ENCODE data around the gene AFF1. TPM values are rescaled to one million over a fixed set of nuclear protein-coding genes. Genes with fewer than 3 reads are reported as not detected.

The AFF1 gene
- total RNA-seq, 2 experiments from 2014 or later: 46.6 to 50.6 TPM

GRCh38 chr4:87151730-87152129, 216.9 kb downstream of the AFF1 start:
- no peaks in the 10 kb centered on the region for H3K27me3 Mint-ChIP-seq (ENCODE audit: low read depth)
- CTCF ChIA-PET: interaction anchor here (2.1 to 4.2 kb wide), 5 partner anchors 67 to 231 kb away, joined by 9 to 29 read pairs (median 11); no protein-coding TSS in a partner anchor
- DNase-seq: no peak
- no peaks in the 10 kb centered on the region for H3K4me1 Mint-ChIP-seq (ENCODE audit: low read depth)
- H3K27ac Mint-ChIP-seq: no peak overlapping the region
- no peaks in the 10 kb centered on the region for H3K9me3 Mint-ChIP-seq
- intact Hi-C loops (cut with micrococcal nuclease): loop anchor here (1.0 to 2.0 kb wide), 3 partner anchors 229 to 697 kb away; partner anchors contain the start of gene NUDT9
- no peaks in the 10 kb centered on the region for H3K36me3 Mint-ChIP-seq (ENCODE audit: low read depth)
- no peak overlapping the region for H3K4me3 Mint-ChIP-seq

- Mint-ChIP-seq H3K4me3 (no peak overlapping the region), H3K27ac (no peak overlapping the region), H3K9me3 (no peaks in the 10 kb centered on the region), H3K4me1 (ENCODE audit: low read depth) (no peaks in the 10 kb centered on the region), H3K36me3 (ENCODE audit: low read depth) (no peaks in the 10 kb centered on the region), H3K27me3 (ENCODE audit: low read depth) (no peaks in the 10 kb centered on the region)
- intact Hi-C loops (cut with micrococcal nuclease): no loop called here
- CTCF ChIA-PET: interaction anchor here (0.7 to 4.2 kb wide), 4 partner anchors 67 to 232 kb away, joined by 3 to 29 read pairs (median 19); no protein-coding TSS in a partner anchor
- DNase-seq: no peak
Observed at GRCh38 chr4:87152310-87153041, 217.7 kb downstream of the AFF1 start.

- CTCF ChIA-PET: interaction anchor here (4.2 kb wide), 1 partner anchor 81 kb away, joined by 28 read pairs; no protein-coding TSS in a partner anchor
- intact Hi-C loops (cut with micrococcal nuclease): no loop called here
- Mint-ChIP-seq H3K4me3 (no peak overlapping the region), H3K9me3 (no peaks in the 10 kb centered on the region), H3K4me1 (ENCODE audit: low read depth) (no peaks in the 10 kb centered on the region), H3K36me3 (ENCODE audit: low read depth) (no peaks in the 10 kb centered on the region), H3K27ac (no peak overlapping the region), H3K27me3 (ENCODE audit: low read depth) (no peaks in the 10 kb centered on the region)
- no peak for DNase-seq
Observed at GRCh38 chr4:87153078-87153870, 218.5 kb downstream of the AFF1 start.

- no peak overlapping the region for H3K27ac Mint-ChIP-seq
- no peaks in the 10 kb centered on the region for H3K9me3 Mint-ChIP-seq
- no peak overlapping the region for H3K4me3 Mint-ChIP-seq
- H3K36me3 Mint-ChIP-seq (ENCODE audit: low read depth): peaks cover 3% of the 10 kb centered on the region
- intact Hi-C loops (cut with micrococcal nuclease): no loop called here
- H3K27me3 Mint-ChIP-seq (ENCODE audit: low read depth): no peaks in the 10 kb centered on the region
- DNase-seq: no peak
- peaks cover 8% of the 10 kb centered on the region for H3K4me1 Mint-ChIP-seq (ENCODE audit: low read depth)
- CTCF ChIA-PET: interaction anchor here (0.5 kb wide), 1 partner anchor 58 kb away, joined by 5 read pairs; no protein-coding TSS in a partner anchor
Observed at GRCh38 chr4:87165892-87166291, 231.1 kb downstream of the AFF1 start.

- Mint-ChIP-seq H3K4me3 (no peak overlapping the region), H3K27me3 (ENCODE audit: low read depth) (no peaks in the 10 kb centered on the region), H3K9me3 (no peaks in the 10 kb centered on the region), H3K27ac (peak overlapping the region; percentile 26), H3K36me3 (ENCODE audit: low read depth) (peaks cover 3% of the 10 kb centered on the region), H3K4me1 (ENCODE audit: low read depth) (peaks cover 8% of the 10 kb centered on the region)
- DNase-seq: no peak
- CTCF ChIA-PET: no interaction called here
- intact Hi-C loops (cut with micrococcal nuclease): no loop called here
Observed at GRCh38 chr4:87166296-87166854, 231.6 kb downstream of the AFF1 start.

- no peaks in the 10 kb centered on the region for H3K9me3 Mint-ChIP-seq
- intact Hi-C loops (cut with micrococcal nuclease): no loop called here
- no peak overlapping the region for H3K4me3 Mint-ChIP-seq
- no peak overlapping the region for H3K27ac Mint-ChIP-seq
- H3K27me3 Mint-ChIP-seq (ENCODE audit: low read depth): no peaks in the 10 kb centered on the region
- CTCF ChIA-PET: no interaction called here
- no peak for DNase-seq
- peaks cover under 1% of the 10 kb centered on the region for H3K4me1 Mint-ChIP-seq (ENCODE audit: low read depth)
- H3K36me3 Mint-ChIP-seq (ENCODE audit: low read depth): peaks cover 3% of the 10 kb centered on the region
Observed at GRCh38 chr4:87171944-87172343, 237.1 kb downstream of the AFF1 start.

- peaks cover 7% of the 10 kb centered on the region for H3K36me3 Mint-ChIP-seq (ENCODE audit: low read depth)
- intact Hi-C loops (cut with micrococcal nuclease): no loop called here
- H3K4me1 Mint-ChIP-seq (ENCODE audit: low read depth): no peaks in the 10 kb centered on the region
- H3K27me3 Mint-ChIP-seq (ENCODE audit: low read depth): no peaks in the 10 kb centered on the region
- H3K4me3 Mint-ChIP-seq: no peak overlapping the region
- no peak overlapping the region for H3K27ac Mint-ChIP-seq
- no peaks in the 10 kb centered on the region for H3K9me3 Mint-ChIP-seq
- CTCF ChIA-PET: no interaction called here
- no peak for DNase-seq
Observed at GRCh38 chr4:87174672-87175071, 239.9 kb downstream of the AFF1 start.

GRCh38 chr4:87179751-87180150, 244.9 kb downstream of the AFF1 start:
- Mint-ChIP-seq H3K36me3 (ENCODE audit: low read depth) (peaks cover 9% of the 10 kb centered on the region), H3K9me3 (no peaks in the 10 kb centered on the region), H3K27ac (peak overlapping the region; percentile 51), H3K4me3 (no peak overlapping the region), H3K27me3 (ENCODE audit: low read depth) (no peaks in the 10 kb centered on the region), H3K4me1 (ENCODE audit: low read depth) (no peaks in the 10 kb centered on the region)
- no peak for DNase-seq
- CTCF ChIA-PET: no interaction called here
- intact Hi-C loops (cut with micrococcal nuclease): no loop called here

GRCh38 chr4:87180767-87181166, 246.0 kb downstream of the AFF1 start:
- CTCF ChIA-PET: interaction anchor here (0.7 kb wide), 1 partner anchor 36 kb away, joined by 3 read pairs; no protein-coding TSS in a partner anchor
- no peak for DNase-seq
- Mint-ChIP-seq H3K27ac (no peak overlapping the region), H3K4me3 (no peak overlapping the region), H3K27me3 (ENCODE audit: low read depth) (no peaks in the 10 kb centered on the region), H3K4me1 (ENCODE audit: low read depth) (no peaks in the 10 kb centered on the region), H3K9me3 (no peaks in the 10 kb centered on the region), H3K36me3 (ENCODE audit: low read depth) (peaks cover 9% of the 10 kb centered on the region)
- intact Hi-C loops (cut with micrococcal nuclease): no loop called here

GRCh38 chr4:87185146-87185870, 250.5 kb downstream of the AFF1 start:
- DNase-seq: no peak
- Mint-ChIP-seq H3K4me1 (ENCODE audit: low read depth) (no peaks in the 10 kb centered on the region), H3K27me3 (ENCODE audit: low read depth) (no peaks in the 10 kb centered on the region), H3K27ac (no peak overlapping the region), H3K9me3 (no peaks in the 10 kb centered on the region), H3K4me3 (no peak overlapping the region), H3K36me3 (ENCODE audit: low read depth) (peaks cover 5% of the 10 kb centered on the region)
- CTCF ChIA-PET: no interaction called here
- intact Hi-C loops (cut with micrococcal nuclease): no loop called here

- Mint-ChIP-seq H3K27me3 (ENCODE audit: low read depth) (no peaks in the 10 kb centered on the region), H3K4me1 (ENCODE audit: low read depth) (no peaks in the 10 kb centered on the region), H3K27ac (no peak overlapping the region), H3K9me3 (no peaks in the 10 kb centered on the region), H3K4me3 (no peak overlapping the region), H3K36me3 (ENCODE audit: low read depth) (peaks cover 4% of the 10 kb centered on the region)
- no peak for DNase-seq
- CTCF ChIA-PET: no interaction called here
- intact Hi-C loops (cut with micrococcal nuclease): no loop called here
Observed at GRCh38 chr4:87188048-87188447, 253.2 kb downstream of the AFF1 start.

- intact Hi-C loops (cut with micrococcal nuclease): no loop called here
- H3K4me3 Mint-ChIP-seq: no peak overlapping the region
- no peak overlapping the region for H3K27ac Mint-ChIP-seq
- no peaks in the 10 kb centered on the region for H3K4me1 Mint-ChIP-seq (ENCODE audit: low read depth)
- H3K36me3 Mint-ChIP-seq (ENCODE audit: low read depth): peaks cover 3% of the 10 kb centered on the region
- no peak for DNase-seq
- H3K27me3 Mint-ChIP-seq (ENCODE audit: low read depth): no peaks in the 10 kb centered on the region
- H3K9me3 Mint-ChIP-seq: no peaks in the 10 kb centered on the region
- CTCF ChIA-PET: interaction anchor here (0.6 kb wide), 1 partner anchor 31 kb away, joined by 3 read pairs; no protein-coding TSS in a partner anchor
Observed at GRCh38 chr4:87188932-87189331, 254.1 kb downstream of the AFF1 start.

All from activated naive CD4-positive, alpha-beta T cell treated with anti-CD3 and anti-CD28 coated beads for 36 hours (primary cell).